Liver (tissue), 9 donors: ENCODE data around the gene S100A11. TPM values are rescaled to one million over a fixed set of nuclear protein-coding genes. Genes with fewer than 3 reads are reported as not detected.

Experiments used
- DNase-seq: peaks from one replicate; pipeline ENCODE4 v3.0.0-alpha.2; 2017; ENCODE audit warnings: low spot score
- H3K27ac ChIP-seq, 2 donors: one replicate each; pipeline ENCODE4 v1.7.0; 2013; ENCODE audit warnings: inconsistent platforms in 2 of 2, low read length in 2 of 2, control low read depth in 1 of 2, low read depth in 1 of 2, mild to moderate bottlenecking in 1 of 2
- H3K27me3 ChIP-seq, 4 donors: one replicate each; pipeline versions ENCODE4 v1.6.1 to v1.7.0; 2013; ENCODE audit warnings: low read length in 3 of 4, inconsistent platforms in 1 of 4, mild to moderate bottlenecking in 1 of 4, moderate library complexity in 1 of 4; ENCODE audit not compliant: control insufficient read depth in 4 of 4, insufficient read depth in 4 of 4
- H3K36me3 ChIP-seq, 4 donors: one replicate each; pipeline versions ENCODE4 v1.6.1 to v1.7.0; 2013; ENCODE audit warnings: low read length in 3 of 4, mild to moderate bottlenecking in 3 of 4, low read depth in 1 of 4, moderate library complexity in 1 of 4; ENCODE audit not compliant: control insufficient read depth in 4 of 4, insufficient read depth in 3 of 4
- H3K4me1 ChIP-seq, 4 donors: one replicate each; pipeline versions ENCODE4 v1.6.1 to v1.7.0; 2013; ENCODE audit warnings: low read length in 3 of 4, mild to moderate bottlenecking in 3 of 4, moderate library complexity in 1 of 4; ENCODE audit not compliant: control insufficient read depth in 4 of 4, insufficient read depth in 4 of 4
- H3K4me3 ChIP-seq, 3 donors: one replicate each; pipeline versions ENCODE4 v1.6.1 to v1.7.0; 2013; ENCODE audit warnings: low read length in 3 of 3, control low read depth in 1 of 3, low read depth in 1 of 3, mild to moderate bottlenecking in 1 of 3
- H3K9ac ChIP-seq, 2 donors: one replicate each; pipeline ENCODE4 v1.7.0; 2013; ENCODE audit warnings: low read length in 2 of 2, mild to moderate bottlenecking in 2 of 2, moderate library complexity in 2 of 2, control low read depth in 1 of 2, low read depth in 1 of 2
- H3K9me3 ChIP-seq, 4 donors: one replicate each; pipeline versions ENCODE4 v1.6.1 to v1.7.0; 2013; ENCODE audit warnings: low read length in 3 of 4; ENCODE audit not compliant: control insufficient read depth in 4 of 4
- ATF3 ChIP-seq: IDR thresholded peaks from 2 replicates; pipeline ENCODE4 v1.6.1; 2016; ENCODE audit warnings: antibody characterized with exemption
- CTCF ChIP-seq: fragments of 150-350 bp; IDR thresholded peaks from 2 replicates; pipeline ENCODE4 v1.5.1; 2017; ENCODE audit warnings: improper control_type of control experiment, low read depth, low read length; ENCODE audit not compliant: missing input control
- EGR1 ChIP-seq, 2 donors: IDR thresholded peaks; 2 replicates each; pipeline ENCODE4 v1.6.1; 2016 to 2018; ENCODE audit warnings: antibody characterized with exemption in 2 of 2, low read depth in 2 of 2
- FOXA1 ChIP-seq: IDR thresholded peaks from 2 replicates; pipeline ENCODE4 v1.6.1; 2016; ENCODE audit warnings: antibody characterized with exemption
- FOXA2 ChIP-seq: IDR thresholded peaks from 2 replicates; pipeline ENCODE4 v1.6.1; 2016; ENCODE audit warnings: antibody characterized with exemption
- GABPA ChIP-seq, 2 donors: IDR thresholded peaks in 1 of 2; conservative IDR thresholded peaks in 1 of 2; 2 replicates each; pipeline ENCODE4 v1.6.1; 2016; ENCODE audit warnings: antibody characterized with exemption in 2 of 2, mild to moderate bottlenecking in 1 of 2, moderate library complexity in 1 of 2
- HNF4A ChIP-seq, 2 donors: conservative IDR thresholded peaks; 2 replicates each; pipeline ENCODE4 v1.6.1; 2016; ENCODE audit warnings: antibody characterized with exemption in 2 of 2, mild to moderate bottlenecking in 2 of 2
- HNF4G ChIP-seq: IDR thresholded peaks from 2 replicates; pipeline ENCODE4 v1.6.1; 2016; ENCODE audit warnings: antibody characterized with exemption
- JUND ChIP-seq, 2 donors: IDR thresholded peaks; 2 replicates each; pipeline ENCODE4 v1.6.1; 2016; ENCODE audit warnings: antibody characterized with exemption in 2 of 2
- MAX ChIP-seq: IDR thresholded peaks from 2 replicates; pipeline ENCODE4 v1.6.1; 2016; ENCODE audit warnings: antibody characterized with exemption
- NR2F2 ChIP-seq: IDR thresholded peaks from 2 replicates; pipeline ENCODE4 v1.6.1; 2016; ENCODE audit warnings: antibody characterized with exemption
- RAD21 ChIP-seq, 2 donors: IDR thresholded peaks; 2 replicates each; pipeline ENCODE4 v1.6.1; 2016; ENCODE audit warnings: antibody characterized with exemption in 2 of 2, mild to moderate bottlenecking in 2 of 2
- RXRA ChIP-seq, 2 donors: IDR thresholded peaks; 2 replicates each; pipeline ENCODE4 v1.6.1; 2017 to 2018; ENCODE audit warnings: antibody characterized with exemption in 2 of 2, mild to moderate bottlenecking in 1 of 2
- SP1 ChIP-seq: IDR thresholded peaks from 2 replicates; pipeline ENCODE4 v1.6.1; 2018; ENCODE audit warnings: antibody characterized with exemption, mild to moderate bottlenecking
- TAF1 ChIP-seq: conservative IDR thresholded peaks from 2 replicates; pipeline ENCODE4 v1.6.1; 2016; ENCODE audit warnings: antibody characterized with exemption, mild to moderate bottlenecking
- YY1 ChIP-seq: IDR thresholded peaks from 2 replicates; pipeline ENCODE4 v1.6.1; 2016; ENCODE audit warnings: antibody characterized with exemption, mild to moderate bottlenecking
- WGBS: extraction: QIAGEN DNeasy Blood & Tissue Kit; methylation state at CpG from one replicate; pipeline ENCODE4 v1.1.7; 2013; 5-methylcytosine and 5-hydroxymethylcytosine counted together
- polyA plus RNA-seq, 2 donors: library from polyadenylated mRNA; stranded (reverse) in 1 of 2; unstranded in 1 of 2; fragments of 200-250 nt in 1 of 2; fragments of >200 nt in 1 of 2; fragmentation: Nextera tagmentation in 1 of 2; extraction: Ambion mirVana in 1 of 2; gene quantifications; one replicate each; pipeline versions ENCODE4 v1.2.1 to v1.2.3, GENCODE V29; 2013 to 2015
- total RNA-seq, 2 donors: library from RNA; depleted of rRNA; stranded (reverse); fragments of >200 nt; gene quantifications; one replicate each; pipeline ENCODE4 v1.2.3, GENCODE V29; 2014
- TF ChIP-seq, protein P1 (sequence below): IDR thresholded peaks from 2 replicates; pipeline ENCODE4 v1.6.1; 2016; ENCODE audit warnings: antibody characterized with exemption
- TF ChIP-seq, protein P2 (sequence below): IDR thresholded peaks from 2 replicates; pipeline ENCODE4 v1.6.1; 2016; ENCODE audit warnings: antibody characterized with exemption, mild to moderate bottlenecking
- donor health status: healthy.
- donor health status: healthy.
- donor health status: healthy.
- donor health status: healthy.
- donor health status: healthy.

The S100A11 gene
- total and polyA plus RNA-seq, 4 donors, result 9.9 to 76.1 (median 31.0) TPM

GRCh38 chr1:152029929-152030211 is 6.9 kb downstream of the S100A11 start:
- peaks cover 0 to 6% (median 0%) of the 10 kb centered on the region in 4 donors for H3K4me1 ChIP-seq

More at GRCh38 chr1:152029929-152030211, 6.9 kb downstream of the S100A11 start:
- 92% methylated on average over 4 of the region's 4 CpGs for WGBS
- H3K9me3 ChIP-seq, result no peaks in the 10 kb centered on the region
- no peak overlapping the region for H3K4me3 ChIP-seq
- no peak overlapping the region for H3K27ac ChIP-seq
- TF ChIP-seq MAX (no peak), EGR1 (IDR thresholded peaks at IDR 0.05; ENCODE audit: low read depth in 2 of 2) (no peak), ATF3 (no peak), RAD21 (IDR thresholded peaks at IDR 0.05) (no peak), HNF4A (conservative IDR thresholded peaks at IDR 0.05) (no peak), YY1 (no peak), RXRA (IDR thresholded peaks at IDR 0.05) (no peak), FOXA2 (no peak), GABPA (IDR thresholded peaks at IDR 0.05 in 1 of 2, conservative IDR thresholded peaks at IDR 0.05 in 1 of 2) (no peak), CTCF (no peak), JUND (IDR thresholded peaks at IDR 0.05) (no peak), FOXA1 (no peak), NR2F2 (no peak), HNF4G (no peak), TAF1 (no peak), SP1 (no peak)
- TF ChIP-seq, protein P1, sequence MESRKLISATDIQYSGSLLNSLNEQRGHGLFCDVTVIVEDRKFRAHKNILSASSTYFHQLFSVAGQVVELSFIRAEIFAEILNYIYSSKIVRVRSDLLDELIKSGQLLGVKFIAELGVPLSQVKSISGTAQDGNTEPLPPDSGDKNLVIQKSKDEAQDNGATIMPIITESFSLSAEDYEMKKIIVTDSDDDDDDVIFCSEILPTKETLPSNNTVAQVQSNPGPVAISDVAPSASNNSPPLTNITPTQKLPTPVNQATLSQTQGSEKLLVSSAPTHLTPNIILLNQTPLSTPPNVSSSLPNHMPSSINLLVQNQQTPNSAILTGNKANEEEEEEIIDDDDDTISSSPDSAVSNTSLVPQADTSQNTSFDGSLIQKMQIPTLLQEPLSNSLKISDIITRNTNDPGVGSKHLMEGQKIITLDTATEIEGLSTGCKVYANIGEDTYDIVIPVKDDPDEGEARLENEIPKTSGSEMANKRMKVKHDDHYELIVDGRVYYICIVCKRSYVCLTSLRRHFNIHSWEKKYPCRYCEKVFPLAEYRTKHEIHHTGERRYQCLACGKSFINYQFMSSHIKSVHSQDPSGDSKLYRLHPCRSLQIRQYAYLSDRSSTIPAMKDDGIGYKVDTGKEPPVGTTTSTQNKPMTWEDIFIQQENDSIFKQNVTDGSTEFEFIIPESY, result no peak
- TF ChIP-seq, protein P2, sequence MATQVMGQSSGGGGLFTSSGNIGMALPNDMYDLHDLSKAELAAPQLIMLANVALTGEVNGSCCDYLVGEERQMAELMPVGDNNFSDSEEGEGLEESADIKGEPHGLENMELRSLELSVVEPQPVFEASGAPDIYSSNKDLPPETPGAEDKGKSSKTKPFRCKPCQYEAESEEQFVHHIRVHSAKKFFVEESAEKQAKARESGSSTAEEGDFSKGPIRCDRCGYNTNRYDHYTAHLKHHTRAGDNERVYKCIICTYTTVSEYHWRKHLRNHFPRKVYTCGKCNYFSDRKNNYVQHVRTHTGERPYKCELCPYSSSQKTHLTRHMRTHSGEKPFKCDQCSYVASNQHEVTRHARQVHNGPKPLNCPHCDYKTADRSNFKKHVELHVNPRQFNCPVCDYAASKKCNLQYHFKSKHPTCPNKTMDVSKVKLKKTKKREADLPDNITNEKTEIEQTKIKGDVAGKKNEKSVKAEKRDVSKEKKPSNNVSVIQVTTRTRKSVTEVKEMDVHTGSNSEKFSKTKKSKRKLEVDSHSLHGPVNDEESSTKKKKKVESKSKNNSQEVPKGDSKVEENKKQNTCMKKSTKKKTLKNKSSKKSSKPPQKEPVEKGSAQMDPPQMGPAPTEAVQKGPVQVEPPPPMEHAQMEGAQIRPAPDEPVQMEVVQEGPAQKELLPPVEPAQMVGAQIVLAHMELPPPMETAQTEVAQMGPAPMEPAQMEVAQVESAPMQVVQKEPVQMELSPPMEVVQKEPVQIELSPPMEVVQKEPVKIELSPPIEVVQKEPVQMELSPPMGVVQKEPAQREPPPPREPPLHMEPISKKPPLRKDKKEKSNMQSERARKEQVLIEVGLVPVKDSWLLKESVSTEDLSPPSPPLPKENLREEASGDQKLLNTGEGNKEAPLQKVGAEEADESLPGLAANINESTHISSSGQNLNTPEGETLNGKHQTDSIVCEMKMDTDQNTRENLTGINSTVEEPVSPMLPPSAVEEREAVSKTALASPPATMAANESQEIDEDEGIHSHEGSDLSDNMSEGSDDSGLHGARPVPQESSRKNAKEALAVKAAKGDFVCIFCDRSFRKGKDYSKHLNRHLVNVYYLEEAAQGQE, result no peak
- H3K9ac ChIP-seq, result no peak overlapping the region
- H3K36me3 ChIP-seq, result peaks cover 0 to 3% (median 0%) of the 10 kb centered on the region in 4 donors
- no peaks in the 10 kb centered on the region for H3K27me3 ChIP-seq
- no peak for DNase-seq
